HepG2 (cell line): ENCODE measurements around the gene CLDN19. TPM values are rescaled to one million over a fixed set of nuclear protein-coding genes. Genes with fewer than 3 reads are reported as not detected.
A peak's percentile ranks its signal among the peaks of the same experiment; 100 is the strongest.

Experiments
- ATAC-seq: fragments of 200-7000 bp; cut with Tn5 transposase; 3 replicates; pipeline ENCODE4 v1.9.1; 2020; ENCODE audit warnings: mild to moderate bottlenecking, moderate library complexity
- BruUV-seq: library from RNA; stranded (reverse); fragments of 400-500 nt; replicated peaks from 2 replicates; lab custom pipeline; 2021; lab: Mats Ljungman, UMichigan
- CTCF ChIA-PET: fragments of 300-600 bp; formaldehyde crosslinking; extraction: SDS; loops from one replicate; lab custom pipeline; 2021; ENCODE audit warnings: low total read pairs, inconsistent platforms, low intra/inter-chr PET ratio; lab: Yijun Ruan, JAX
- POLR2A ChIA-PET: fragments of 350-600 bp; sonication (Branson Sonifier 250); formaldehyde crosslinking; loops from one replicate; lab custom pipeline; 2020; ENCODE audit warnings: antibody characterized with exemption, inconsistent platforms; lab: Yijun Ruan, JAX
- DNase-seq: peaks from one replicate; pipeline ENCODE4 v3.0.0-alpha.2; 2015; ENCODE audit warnings: low spot score
- FAIRE-seq: peaks from 3 replicates; lab custom pipeline; 2011; peaks lifted over from hg19 to GRCh38; lab: Jason Lieb, UNC
- H2AFZ ChIP-seq: one replicate; pipeline ENCODE4 v1.6.1; 2011; ENCODE audit warnings: low read length, inconsistent platforms
- H3K27ac ChIP-seq: fragments of 300-600 bp; 3 replicates; pipeline ENCODE4 v1.8.0; 2011; ENCODE audit warnings: mixed run types, mild to moderate bottlenecking, mixed read lengths, low read length, inconsistent platforms; ENCODE audit not compliant: insufficient read depth; ENCODE audit errors: extremely low read length
- H3K27me3 ChIP-seq, 2 experiments: fragments of 200-600 bp in 1 of 2; 2 replicates in 1 of 2; 3 replicates in 1 of 2; pipeline versions ENCODE4 v1.6.0 to v1.8.0; 2011; ENCODE audit warnings: low read length in 2 of 2, mild to moderate bottlenecking in 2 of 2, moderate library complexity in 2 of 2, inconsistent platforms in 1 of 2; ENCODE audit not compliant: insufficient read depth in 2 of 2, control insufficient read depth in 1 of 2
- H3K36me3 ChIP-seq, 2 experiments: fragments of 200-600 bp in 1 of 2; replicated peaks in 1 of 2; 2 replicates in 1 of 2; 3 replicates in 1 of 2; pipeline versions ENCODE4 v1.5.1 to v1.8.0; 2011; ENCODE audit warnings: low read length in 2 of 2, inconsistent platforms in 1 of 2; ENCODE audit not compliant: insufficient read depth in 2 of 2, control insufficient read depth in 1 of 2
- H3K4me1 ChIP-seq: 2 replicates; pipeline ENCODE4 v1.5.1; 2012; ENCODE audit warnings: low read length, inconsistent platforms; ENCODE audit not compliant: insufficient read depth
- H3K4me2 ChIP-seq: 2 replicates; pipeline ENCODE4 v1.6.0; 2011; ENCODE audit warnings: low read depth, low read length, inconsistent platforms
- H3K4me3 ChIP-seq, 3 experiments: fragments of 200-600 bp in 1 of 3; sonication (generic), shearing (Covaris generic) in 1 of 3; replicated peaks in 1 of 3; 2 replicates each; pipeline ENCODE4 v1.5.1; 2011 to 2016; ENCODE audit warnings: low read length in 3 of 3, inconsistent platforms in 2 of 3, low read depth in 2 of 3, mild to moderate bottlenecking in 2 of 3, control low read depth in 1 of 3, mixed read lengths in 1 of 3; ENCODE audit not compliant: insufficient read depth in 1 of 3
- H3K79me2 ChIP-seq: one replicate; pipeline ENCODE4 v1.6.1; 2011; ENCODE audit warnings: low read length, inconsistent platforms; ENCODE audit not compliant: insufficient read depth
- H3K9ac ChIP-seq: 2 replicates; pipeline ENCODE4 v1.6.0; 2011; ENCODE audit warnings: mild to moderate bottlenecking, low read depth, low read length, inconsistent platforms; ENCODE audit not compliant: insufficient read depth
- H3K9me3 ChIP-seq: 2 replicates; pipeline ENCODE4 v1.5.1; 2012; ENCODE audit warnings: mild to moderate bottlenecking, low read length
- H4K20me1 ChIP-seq: 2 replicates; pipeline ENCODE4 v1.6.0; 2011; ENCODE audit warnings: inconsistent platforms, mild to moderate bottlenecking, low read length, moderate library complexity; ENCODE audit not compliant: insufficient read depth
- CEBPB ChIP-seq: IDR thresholded peaks from 2 replicates; pipeline ENCODE4 v1.6.1; 2011; ENCODE audit warnings: low read depth, low read length, improper control_type of control experiment, borderline replicate concordance
- DRAP1 ChIP-seq: IDR thresholded peaks from 2 replicates; pipeline ENCODE4 v1.6.1; 2016; ENCODE audit warnings: missing genetic modification reagents, missing compliant biosample characterization
- NCOA1 ChIP-seq: sonication (generic); formaldehyde crosslinking; IDR thresholded peaks from 2 replicates; pipeline ENCODE4 v1.9.0; 2021; ENCODE audit warnings: missing genetic modification reagents
- PREB ChIP-seq: sonication (generic); formaldehyde crosslinking; IDR thresholded peaks from 2 replicates; pipeline ENCODE4 v1.4.0; 2020; ENCODE audit warnings: missing genetic modification reagents
- RAD51 ChIP-seq: fragments of 450-650 bp; IDR thresholded peaks from 2 replicates; pipeline ENCODE4 v1.6.1; 2016; ENCODE audit warnings: borderline replicate concordance
- ZNF441 ChIP-seq: sonication (generic); formaldehyde crosslinking; IDR thresholded peaks from 2 replicates; pipeline ENCODE4 v1.7.0; 2021; ENCODE audit warnings: missing genetic modification reagents, borderline replicate concordance
- WGBS: methylation state at CpG from one replicate; pipeline ENCODE4 v1.1.6; 2017; ENCODE audit warnings: low lambda C conversion rate; 5-methylcytosine and 5-hydroxymethylcytosine counted together
- in situ Hi-C: cut with HindIII; loops from 2 replicates; pipeline ENCODE4 v1.10.0; 2017; ENCODE audit warnings: low pct_unique_long_range_greater_than_20kb; ENCODE audit not compliant: extremely low pct_ligation_motif_present
- intact Hi-C: fragments of 100-400 bp; cut with micrococcal nuclease; formaldehyde crosslinking; loops from one replicate; pipeline ENCODE4 v1.10.0; 2022; ENCODE audit not compliant: unreplicated experiment
- polyA plus RNA-seq, 8 experiments: library from polyadenylated mRNA; depleted of rRNA in 3 of 8; stranded (reverse) in 7 of 8; unstranded in 1 of 8; fragments of >200 nt; fragmentation: Illumina TruSeq in 4 of 8; extraction: Trizol in 4 of 8; gene quantifications; 2 replicates each; pipeline versions ENCODE4 v1.2.1 to v1.2.3, GENCODE V29; 2011 to 2016; ENCODE audit warnings: low read depth in 4 of 8, missing spikeins in 1 of 8, mixed read lengths in 1 of 8; ENCODE audit not compliant: insufficient read depth in 1 of 8
- total RNA-seq, 5 experiments: library from RNA; depleted of rRNA; stranded (reverse); fragments of >200 nt; fragmentation: Illumina TruSeq; extraction: Trizol; gene quantifications; 2 replicates each; pipeline ENCODE4 v1.2.3, GENCODE V29; 2016; ENCODE audit warnings: low read depth in 1 of 5
- TF ChIP-seq, protein P1 (sequence below): sonication (generic); formaldehyde crosslinking; IDR thresholded peaks from 2 replicates; pipeline ENCODE4 v1.5.1; 2020; ENCODE audit warnings: mild to moderate bottlenecking, missing genetic modification reagents, borderline replicate concordance

Gene CLDN19
- total and polyA plus RNA-seq, 2 of the 13 experiments (the other 11 are each of a cell fraction or from before 2014, with no cell fraction given): 5.0 to 7.6 TPM

GRCh38 chr1:42765269-42765668 lies 25.2 kb upstream of the CLDN19 start:
- intact Hi-C loops: loop anchor here (5.0 kb wide), 1 partner anchor 52 kb away; the partner anchor contains the start of genes ERMAP and SVBP
- CTCF ChIA-PET: no interaction called here
- no peaks in the 10 kb centered on the region for H3K9me3 ChIP-seq
- POLR2A ChIA-PET: interaction anchor here (0.9 to 2.7 kb wide), 4 partner anchors 8 to 107 kb away, joined by 5 to 33 read pairs (median 18); partner anchors contain the start of genes ERMAP, PPIH, SVBP and YBX1
- peaks cover 56% of the 10 kb centered on the region for H3K79me2 ChIP-seq
- peak overlapping the region; percentile 88 for H3K4me2 ChIP-seq
- WGBS: 4% methylated on average over 7 of the region's 7 CpGs
- no peaks in the 10 kb centered on the region; the same call in 1 of the 2 replicates for H4K20me1 ChIP-seq
- H3K9ac ChIP-seq: peak overlapping the region; percentile 93
- no peak for TF ChIP-seq NCOA1
- no peak for TF ChIP-seq RAD51
- TF ChIP-seq, protein P1, sequence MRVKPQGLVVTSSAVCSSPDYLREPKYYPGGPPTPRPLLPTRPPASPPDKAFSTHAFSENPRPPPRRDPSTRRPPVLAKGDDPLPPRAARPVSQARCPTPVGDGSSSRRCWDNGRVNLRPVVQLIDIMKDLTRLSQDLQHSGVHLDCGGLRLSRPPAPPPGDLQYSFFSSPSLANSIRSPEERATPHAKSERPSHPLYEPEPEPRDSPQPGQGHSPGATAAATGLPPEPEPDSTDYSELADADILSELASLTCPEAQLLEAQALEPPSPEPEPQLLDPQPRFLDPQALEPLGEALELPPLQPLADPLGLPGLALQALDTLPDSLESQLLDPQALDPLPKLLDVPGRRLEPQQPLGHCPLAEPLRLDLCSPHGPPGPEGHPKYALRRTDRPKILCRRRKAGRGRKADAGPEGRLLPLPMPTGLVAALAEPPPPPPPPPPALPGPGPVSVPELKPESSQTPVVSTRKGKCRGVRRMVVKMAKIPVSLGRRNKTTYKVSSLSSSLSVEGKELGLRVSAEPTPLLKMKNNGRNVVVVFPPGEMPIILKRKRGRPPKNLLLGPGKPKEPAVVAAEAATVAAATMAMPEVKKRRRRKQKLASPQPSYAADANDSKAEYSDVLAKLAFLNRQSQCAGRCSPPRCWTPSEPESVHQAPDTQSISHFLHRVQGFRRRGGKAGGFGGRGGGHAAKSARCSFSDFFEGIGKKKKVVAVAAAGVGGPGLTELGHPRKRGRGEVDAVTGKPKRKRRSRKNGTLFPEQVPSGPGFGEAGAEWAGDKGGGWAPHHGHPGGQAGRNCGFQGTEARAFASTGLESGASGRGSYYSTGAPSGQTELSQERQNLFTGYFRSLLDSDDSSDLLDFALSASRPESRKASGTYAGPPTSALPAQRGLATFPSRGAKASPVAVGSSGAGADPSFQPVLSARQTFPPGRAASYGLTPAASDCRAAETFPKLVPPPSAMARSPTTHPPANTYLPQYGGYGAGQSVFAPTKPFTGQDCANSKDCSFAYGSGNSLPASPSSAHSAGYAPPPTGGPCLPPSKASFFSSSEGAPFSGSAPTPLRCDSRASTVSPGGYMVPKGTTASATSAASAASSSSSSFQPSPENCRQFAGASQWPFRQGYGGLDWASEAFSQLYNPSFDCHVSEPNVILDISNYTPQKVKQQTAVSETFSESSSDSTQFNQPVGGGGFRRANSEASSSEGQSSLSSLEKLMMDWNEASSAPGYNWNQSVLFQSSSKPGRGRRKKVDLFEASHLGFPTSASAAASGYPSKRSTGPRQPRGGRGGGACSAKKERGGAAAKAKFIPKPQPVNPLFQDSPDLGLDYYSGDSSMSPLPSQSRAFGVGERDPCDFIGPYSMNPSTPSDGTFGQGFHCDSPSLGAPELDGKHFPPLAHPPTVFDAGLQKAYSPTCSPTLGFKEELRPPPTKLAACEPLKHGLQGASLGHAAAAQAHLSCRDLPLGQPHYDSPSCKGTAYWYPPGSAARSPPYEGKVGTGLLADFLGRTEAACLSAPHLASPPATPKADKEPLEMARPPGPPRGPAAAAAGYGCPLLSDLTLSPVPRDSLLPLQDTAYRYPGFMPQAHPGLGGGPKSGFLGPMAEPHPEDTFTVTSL (CRISPR knock-in tag): no peak
- TF ChIP-seq PREB (CRISPR knock-in tag): no peak
- TF ChIP-seq CEBPB: no peak
- TF ChIP-seq DRAP1 (CRISPR knock-in tag): no peak
- TF ChIP-seq ZNF441 (CRISPR knock-in tag): 0 out of 2 replicates have a peak, but pooled peaks have one; percentile 9
- H3K27me3 ChIP-seq: peaks cover 0 to 4% of the 10 kb centered on the region in 2 experiments; a peak in 1 of 5 replicates
- H3K4me1 ChIP-seq: peaks cover 49% of the 10 kb centered on the region
- peaks cover 0 to 11% of the 10 kb centered on the region in 2 experiments; a peak in 3 of 5 replicates for H3K36me3 ChIP-seq
- no TSS peak for BruUV-seq
- H2AFZ ChIP-seq: no peak overlapping the region
- ATAC-seq (no peak), FAIRE-seq (peak; percentile 42), DNase-seq (no peak)
- in situ Hi-C loops: no loop called here
- H3K27ac ChIP-seq: peak overlapping the region; percentile 67
- peak overlapping the region; percentile 89 to 99 (median 95) for H3K4me3 ChIP-seq
